ENCODE data around the gene SMYD1.

DNA sequence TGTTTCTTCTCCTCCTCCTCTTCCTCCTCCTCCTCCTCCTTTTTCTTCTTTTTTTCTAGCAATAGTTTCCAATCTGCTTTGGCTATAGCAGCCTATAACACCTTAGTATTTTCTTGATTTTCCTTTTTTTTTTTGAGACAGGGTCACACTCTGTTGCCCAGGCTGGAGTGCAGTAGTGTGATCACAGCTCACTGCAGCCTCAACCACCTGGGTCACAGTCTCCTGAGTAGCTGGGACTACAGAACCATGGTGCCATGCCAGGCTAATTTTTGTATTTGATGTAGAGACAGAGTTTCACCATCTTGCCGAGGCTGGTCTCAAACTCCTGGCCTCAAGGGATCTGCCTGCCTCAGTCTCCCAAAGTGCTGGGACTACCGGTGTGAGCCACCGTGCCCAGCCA is 91.9 kb downstream of the SMYD1 start:
- no peak for TF ChIP-seq SP1 (IDR thresholded peaks at IDR 0.05; ENCODE audit: low read depth)
- TF ChIP-seq, protein P1, sequence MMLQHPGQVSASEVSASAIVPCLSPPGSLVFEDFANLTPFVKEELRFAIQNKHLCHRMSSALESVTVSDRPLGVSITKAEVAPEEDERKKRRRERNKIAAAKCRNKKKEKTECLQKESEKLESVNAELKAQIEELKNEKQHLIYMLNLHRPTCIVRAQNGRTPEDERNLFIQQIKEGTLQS (IDR thresholded peaks at IDR 0.05) = no peak

Data from HCT116 (cell line).